Nephron (organoid): ENCODE data around the gene NDUFB5.
"Not testable (repeated sequence)": the region's sequence is repeated elsewhere in the genome, so short reads cannot be mapped to it uniquely, and the experiment has no call there.

ENCODE experiments used
- H3K27ac Mint-ChIP-seq, 3 experiments: 2 replicates each; pipeline ENCODE4 v1.8.0; 2020; ENCODE audit warnings: mixed read lengths in 3 of 3, mild to moderate bottlenecking in 2 of 3, moderate library complexity in 1 of 3
- H3K27me3 Mint-ChIP-seq: 2 replicates; pipeline ENCODE4 v1.8.0; 2021; ENCODE audit warnings: low read depth, mild to moderate bottlenecking, moderate library complexity, mixed read lengths
- H3K36me3 Mint-ChIP-seq: 2 replicates; pipeline ENCODE4 v1.8.0; 2020; ENCODE audit warnings: low read depth, mixed read lengths
- H3K4me1 Mint-ChIP-seq: 2 replicates; pipeline ENCODE4 v1.8.0; 2020; ENCODE audit warnings: mixed read lengths
- H3K4me3 Mint-ChIP-seq, 3 experiments: 2 replicates each; pipeline ENCODE4 v1.8.0; 2020; ENCODE audit warnings: mild to moderate bottlenecking in 3 of 3, mixed read lengths in 3 of 3, moderate library complexity in 2 of 3
- H3K9me3 Mint-ChIP-seq: 2 replicates; pipeline ENCODE4 v1.8.0; 2020; ENCODE audit warnings: mixed read lengths
- TF ChIP-seq, protein P1 (sequence below), 3 experiments: fragments of 200-600 bp; sonication (generic); IDR thresholded peaks; one replicate each; pipeline ENCODE4 v1.5.0; 2021; ENCODE audit warnings: antibody characterized with exemption in 3 of 3; ENCODE audit not compliant: unreplicated experiment in 3 of 3

The NDUFB5 gene

DNA sequence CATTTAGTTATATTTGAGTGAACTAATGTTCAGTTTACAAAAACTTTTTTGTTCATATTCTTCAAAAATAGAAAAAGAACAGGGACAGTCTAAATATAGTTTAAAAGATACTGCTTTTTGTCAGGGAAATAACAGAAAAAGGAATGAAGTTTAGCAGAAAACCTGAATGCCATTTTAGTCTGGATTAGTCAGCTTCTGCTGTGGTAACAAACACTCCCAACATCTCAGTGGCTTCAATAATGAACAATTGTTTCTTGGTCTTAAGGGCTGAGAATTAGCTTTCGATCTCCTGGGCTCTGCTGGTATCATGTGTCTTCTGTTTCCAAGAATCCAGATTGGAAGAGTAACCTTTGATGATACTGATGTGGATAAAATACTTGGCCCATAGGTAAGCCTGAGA, 35.9 kb downstream of the NDUFB5 start:
- Mint-ChIP-seq H3K9me3 (no peaks in the 10 kb centered on the region), H3K27ac (no peak overlapping the region)

DNA sequence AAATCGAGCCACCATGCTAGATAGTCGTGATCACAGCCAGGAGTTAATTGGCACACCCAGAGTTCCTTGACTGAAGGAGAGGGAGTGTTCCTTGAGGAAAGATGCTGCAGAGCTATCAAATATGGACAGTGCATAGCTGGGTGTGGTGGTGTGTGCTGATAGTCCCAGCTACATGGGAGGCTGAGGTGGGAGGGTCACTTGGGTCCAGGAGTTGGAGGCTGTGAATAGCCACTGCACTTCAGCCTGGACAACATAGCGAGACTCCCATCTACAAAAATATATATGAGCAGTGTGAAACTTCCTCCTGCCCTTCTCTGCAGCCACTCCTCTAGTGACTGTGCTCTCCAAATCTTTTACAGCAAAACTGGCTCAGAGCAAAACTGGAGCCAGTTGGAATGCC, 38.3 kb downstream of the NDUFB5 start:
- no peak overlapping the region for H3K27ac Mint-ChIP-seq
- H3K4me3 Mint-ChIP-seq: no peak overlapping the region
- no peaks in the 10 kb centered on the region for H3K9me3 Mint-ChIP-seq
- no peaks in the 10 kb centered on the region for H3K4me1 Mint-ChIP-seq
- H3K36me3 Mint-ChIP-seq: no peaks in the 10 kb centered on the region
- TF ChIP-seq, protein P1, sequence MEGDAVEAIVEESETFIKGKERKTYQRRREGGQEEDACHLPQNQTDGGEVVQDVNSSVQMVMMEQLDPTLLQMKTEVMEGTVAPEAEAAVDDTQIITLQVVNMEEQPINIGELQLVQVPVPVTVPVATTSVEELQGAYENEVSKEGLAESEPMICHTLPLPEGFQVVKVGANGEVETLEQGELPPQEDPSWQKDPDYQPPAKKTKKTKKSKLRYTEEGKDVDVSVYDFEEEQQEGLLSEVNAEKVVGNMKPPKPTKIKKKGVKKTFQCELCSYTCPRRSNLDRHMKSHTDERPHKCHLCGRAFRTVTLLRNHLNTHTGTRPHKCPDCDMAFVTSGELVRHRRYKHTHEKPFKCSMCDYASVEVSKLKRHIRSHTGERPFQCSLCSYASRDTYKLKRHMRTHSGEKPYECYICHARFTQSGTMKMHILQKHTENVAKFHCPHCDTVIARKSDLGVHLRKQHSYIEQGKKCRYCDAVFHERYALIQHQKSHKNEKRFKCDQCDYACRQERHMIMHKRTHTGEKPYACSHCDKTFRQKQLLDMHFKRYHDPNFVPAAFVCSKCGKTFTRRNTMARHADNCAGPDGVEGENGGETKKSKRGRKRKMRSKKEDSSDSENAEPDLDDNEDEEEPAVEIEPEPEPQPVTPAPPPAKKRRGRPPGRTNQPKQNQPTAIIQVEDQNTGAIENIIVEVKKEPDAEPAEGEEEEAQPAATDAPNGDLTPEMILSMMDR (IDR thresholded peaks at IDR 0.05; ENCODE audit: unreplicated experiment in 3 of 3): no peak
- no peaks in the 10 kb centered on the region for H3K27me3 Mint-ChIP-seq

More for the DNA sequence above, 35.9 kb downstream of the NDUFB5 start:
- H3K36me3 Mint-ChIP-seq: no peaks in the 10 kb centered on the region
- TF ChIP-seq, protein P1 (IDR thresholded peaks at IDR 0.05; ENCODE audit: unreplicated experiment in 3 of 3): no peak
- H3K27me3 Mint-ChIP-seq: no peaks in the 10 kb centered on the region
- no peak overlapping the region for H3K4me3 Mint-ChIP-seq
- no peaks in the 10 kb centered on the region for H3K4me1 Mint-ChIP-seq

DNA sequence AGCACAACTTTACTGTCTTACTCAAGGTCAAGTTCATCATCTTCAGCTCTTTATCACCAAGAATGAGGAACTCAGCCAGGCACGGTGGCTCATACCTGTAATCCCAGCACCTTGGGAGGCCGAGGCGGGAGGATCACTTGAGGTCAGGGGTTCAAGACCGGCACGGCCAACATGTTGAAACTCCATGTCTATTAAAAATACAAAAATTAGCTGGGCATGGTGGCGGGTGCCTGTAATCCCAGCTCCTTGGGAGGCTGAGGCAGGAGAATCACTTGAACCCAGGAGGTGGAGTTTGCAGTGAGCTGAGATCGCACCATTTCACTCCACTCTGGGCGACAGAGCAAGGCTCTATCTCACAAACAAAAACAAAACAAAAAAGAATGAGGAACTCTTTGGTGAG, 39.2 kb downstream of the NDUFB5 start:
- not testable (repeated sequence) for H3K9me3 Mint-ChIP-seq, H3K4me3 Mint-ChIP-seq, H3K27me3 Mint-ChIP-seq, H3K36me3 Mint-ChIP-seq, H3K27ac Mint-ChIP-seq, H3K4me1 Mint-ChIP-seq

DNA sequence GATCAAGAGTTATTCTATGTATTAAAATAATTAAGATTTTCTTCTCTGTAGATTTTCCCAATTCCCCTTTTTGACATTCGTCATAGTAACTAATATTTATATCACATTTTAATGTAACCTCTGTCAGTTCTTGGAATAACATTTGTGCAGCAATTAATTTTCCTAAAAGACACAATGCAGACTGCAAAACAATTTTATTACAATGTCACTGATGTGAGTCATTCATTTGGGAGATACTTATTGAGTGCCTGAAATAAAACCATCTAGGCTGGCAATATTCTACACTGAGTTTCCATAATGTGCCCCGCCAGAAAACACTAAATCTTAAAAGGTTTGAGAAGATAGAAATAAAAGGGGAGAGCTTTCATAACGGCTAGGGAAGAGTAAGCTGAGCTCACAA, 41.6 kb downstream of the NDUFB5 start:
- H3K27ac Mint-ChIP-seq: no peak overlapping the region
- no peaks in the 10 kb centered on the region for H3K4me1 Mint-ChIP-seq
- no peaks in the 10 kb centered on the region for H3K9me3 Mint-ChIP-seq
- H3K4me3 Mint-ChIP-seq: no peak overlapping the region
- H3K36me3 Mint-ChIP-seq: no peaks in the 10 kb centered on the region
- H3K27me3 Mint-ChIP-seq: peaks cover 4% of the 10 kb centered on the region
- TF ChIP-seq, protein P1 (IDR thresholded peaks at IDR 0.05; ENCODE audit: unreplicated experiment in 3 of 3): no peak

DNA sequence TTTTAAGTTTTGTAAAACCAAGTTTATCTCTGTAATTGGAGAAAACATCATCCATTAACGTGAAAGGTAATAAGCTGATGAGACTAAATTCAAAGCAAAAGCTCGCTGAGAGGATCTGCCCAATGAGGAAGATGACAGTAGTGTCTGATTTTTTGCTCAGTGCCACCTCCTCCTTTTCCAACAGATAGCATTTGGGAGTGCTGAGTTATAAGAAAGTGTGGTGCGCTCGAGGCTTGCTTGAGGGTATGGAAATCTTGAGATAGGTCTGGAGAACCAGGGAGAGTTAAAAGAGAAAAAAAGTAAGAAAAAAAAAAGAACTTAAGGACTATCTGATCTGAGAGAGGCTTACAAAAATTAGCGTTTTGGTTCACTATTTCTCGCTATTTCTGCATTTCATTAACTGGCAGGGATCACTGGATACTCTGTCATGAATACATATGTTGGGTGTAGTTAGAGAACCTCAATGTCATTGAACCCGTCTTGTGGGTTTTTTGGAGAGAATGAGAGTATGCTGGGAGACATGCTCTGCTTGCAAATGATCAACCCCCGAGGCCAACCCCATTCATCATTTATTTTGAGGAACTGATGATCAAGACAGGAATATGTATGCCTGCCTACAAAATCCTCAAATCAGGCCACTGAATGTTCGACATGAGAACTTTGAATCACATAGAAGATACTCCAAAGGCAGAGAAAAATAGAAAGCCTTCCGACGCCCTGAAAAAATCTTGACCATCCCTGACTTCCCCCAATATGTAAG, 47.3 kb downstream of the NDUFB5 start:
- no peaks in the 10 kb centered on the region for H3K9me3 Mint-ChIP-seq

DNA sequence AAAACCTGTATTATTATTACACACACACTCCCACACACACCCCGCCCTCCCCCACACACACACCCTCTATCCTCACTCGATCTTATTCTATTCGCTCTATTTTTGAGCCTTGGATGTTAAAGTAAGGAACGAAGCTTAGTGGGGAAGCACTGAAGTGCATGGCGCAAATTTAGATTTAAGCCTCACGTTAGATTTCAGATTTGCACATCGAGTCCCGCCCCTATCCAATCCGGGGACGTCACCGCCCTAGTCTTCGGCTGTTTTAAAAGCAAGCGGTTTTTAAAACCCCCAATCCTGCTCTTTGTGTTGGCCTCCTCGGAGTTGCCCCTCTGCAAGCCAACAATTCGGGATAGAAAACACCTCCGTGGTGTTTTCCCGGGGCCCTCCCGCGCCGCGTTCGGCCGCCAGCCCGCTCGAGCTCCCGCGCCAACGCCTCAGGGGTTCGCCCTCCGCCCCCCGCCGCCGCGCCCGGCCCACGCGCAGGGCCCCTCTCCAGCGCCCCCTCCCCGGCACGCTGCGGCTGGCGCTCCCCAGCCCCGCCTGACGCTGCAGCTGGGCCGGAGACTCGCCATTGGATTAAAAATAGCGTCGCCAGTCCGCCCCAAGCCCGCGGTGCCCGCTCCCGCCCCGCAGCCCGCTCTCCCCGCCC, 48.0 kb downstream of the NDUFB5 start, which contains the start of gene USP13:
USP13 (plus strand) TSS at position 594 of the 649 bp plus-strand sequence. CDS start 186 bp downstream, outside the sequence.
- H3K36me3 Mint-ChIP-seq: peaks cover 9% of the 10 kb centered on the region
- TF ChIP-seq, protein P1 (IDR thresholded peaks at IDR 0.05; ENCODE audit: unreplicated experiment in 3 of 3): no peak
- no peaks in the 10 kb centered on the region for H3K9me3 Mint-ChIP-seq
- H3K4me1 Mint-ChIP-seq: peaks cover 35% of the 10 kb centered on the region
- peak within 1 kb of the TSS; percentile 92 to 98 (median 98) for H3K4me3 Mint-ChIP-seq
- H3K27me3 Mint-ChIP-seq: peaks cover 4% of the 10 kb centered on the region
- peak within 1 kb of the TSS; percentile 92 to 97 (median 96) for H3K27ac Mint-ChIP-seq

More for the DNA sequence above, 47.3 kb downstream of the NDUFB5 start:
- H3K27ac Mint-ChIP-seq: peak overlapping the region; percentile 64 to 96 (median 86)
- H3K4me3 Mint-ChIP-seq: peak overlapping the region; percentile 76 to 89 (median 81)
- H3K4me1 Mint-ChIP-seq: peaks cover 34% of the 10 kb centered on the region
- TF ChIP-seq, protein P1 (IDR thresholded peaks at IDR 0.05; ENCODE audit: unreplicated experiment in 3 of 3): no peak
- peaks cover 9% of the 10 kb centered on the region for H3K36me3 Mint-ChIP-seq
- peaks cover 4% of the 10 kb centered on the region for H3K27me3 Mint-ChIP-seq
